Panc1 (cell line): ENCODE measurements around the gene PIK3AP1.

Source experiments
- REST ChIP-seq, 2 experiments: IDR thresholded peaks; 2 replicates each; pipeline ENCODE4 v1.6.1; 2011 to 2012; ENCODE audit warnings: low read depth in 2 of 2, control low read depth in 1 of 2, low read length in 1 of 2, mild to moderate bottlenecking in 1 of 2, moderate library complexity in 1 of 2; ENCODE audit not compliant: insufficient read depth in 1 of 2
- TF ChIP-seq, protein P1 (sequence below): fragments of 450-650 bp; IDR thresholded peaks from 2 replicates; pipeline ENCODE4 v1.5.1; 2017; ENCODE audit warnings: mild to moderate bottlenecking

- TF ChIP-seq, protein P1, sequence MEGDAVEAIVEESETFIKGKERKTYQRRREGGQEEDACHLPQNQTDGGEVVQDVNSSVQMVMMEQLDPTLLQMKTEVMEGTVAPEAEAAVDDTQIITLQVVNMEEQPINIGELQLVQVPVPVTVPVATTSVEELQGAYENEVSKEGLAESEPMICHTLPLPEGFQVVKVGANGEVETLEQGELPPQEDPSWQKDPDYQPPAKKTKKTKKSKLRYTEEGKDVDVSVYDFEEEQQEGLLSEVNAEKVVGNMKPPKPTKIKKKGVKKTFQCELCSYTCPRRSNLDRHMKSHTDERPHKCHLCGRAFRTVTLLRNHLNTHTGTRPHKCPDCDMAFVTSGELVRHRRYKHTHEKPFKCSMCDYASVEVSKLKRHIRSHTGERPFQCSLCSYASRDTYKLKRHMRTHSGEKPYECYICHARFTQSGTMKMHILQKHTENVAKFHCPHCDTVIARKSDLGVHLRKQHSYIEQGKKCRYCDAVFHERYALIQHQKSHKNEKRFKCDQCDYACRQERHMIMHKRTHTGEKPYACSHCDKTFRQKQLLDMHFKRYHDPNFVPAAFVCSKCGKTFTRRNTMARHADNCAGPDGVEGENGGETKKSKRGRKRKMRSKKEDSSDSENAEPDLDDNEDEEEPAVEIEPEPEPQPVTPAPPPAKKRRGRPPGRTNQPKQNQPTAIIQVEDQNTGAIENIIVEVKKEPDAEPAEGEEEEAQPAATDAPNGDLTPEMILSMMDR = no peak
- no peak for TF ChIP-seq REST (IDR thresholded peaks at IDR 0.05; ENCODE audit: insufficient read depth in 1 of 2, low read depth in 2 of 2, low read length in 1 of 2)
Measured at GRCh38 chr10:96720422-96721206, at the start of gene PIK3AP1.
